ENCODE results near the gene COMP.

COMP gene

DNA sequence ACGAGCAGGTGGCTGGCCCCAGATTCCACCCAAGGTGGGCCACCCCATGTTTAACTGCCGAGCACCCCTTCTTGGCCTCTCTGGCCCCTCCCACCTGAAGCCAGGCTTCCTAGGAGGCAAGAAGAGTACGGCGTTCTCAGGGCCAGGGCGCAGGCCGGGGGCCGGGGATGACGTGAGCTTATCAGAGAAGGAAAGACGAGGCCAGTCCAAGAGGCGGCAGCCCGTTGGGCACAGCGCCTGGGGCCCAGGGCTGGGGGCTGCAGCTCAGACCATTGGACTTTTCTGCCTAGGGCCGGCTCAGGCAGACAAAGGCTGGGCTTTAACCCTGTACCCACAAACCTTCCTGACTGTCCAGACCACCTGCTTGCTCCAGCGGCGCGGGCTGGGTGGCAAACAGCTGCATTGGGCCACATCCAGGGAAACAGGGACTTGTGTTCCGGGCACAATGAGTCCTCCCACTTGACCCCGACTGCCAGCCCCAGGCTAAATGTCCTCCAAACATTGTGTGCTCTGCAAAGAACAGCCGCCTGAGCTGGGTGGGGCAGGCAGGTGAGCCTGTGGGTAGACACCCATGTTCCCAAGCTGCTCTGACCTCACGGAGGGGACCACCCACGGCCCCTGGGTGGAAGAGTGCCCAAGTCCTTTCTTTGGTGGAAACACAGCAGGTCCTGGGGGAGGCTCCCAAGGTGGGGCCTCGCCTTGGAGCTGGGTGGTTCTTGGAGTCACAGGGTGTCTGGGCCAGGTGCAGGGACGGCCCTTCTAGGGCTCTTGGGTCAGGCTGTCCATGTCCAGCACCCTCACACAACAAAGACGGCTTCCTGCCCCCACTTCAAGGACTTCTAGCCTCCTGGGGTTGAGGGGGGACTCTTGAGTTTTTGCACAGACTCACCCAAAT, 21.9 kb downstream of the COMP start:
- H3K4me3 Mint-ChIP-seq = no peak overlapping the region
- no peak overlapping the region for H3K27ac Mint-ChIP-seq
- H3K27me3 Mint-ChIP-seq = no peaks in the 10 kb centered on the region
- no peaks in the 10 kb centered on the region for H3K4me1 Mint-ChIP-seq
- H3K9me3 Mint-ChIP-seq = no peaks in the 10 kb centered on the region
- peaks cover 1% of the 10 kb centered on the region for H3K36me3 Mint-ChIP-seq

DNA sequence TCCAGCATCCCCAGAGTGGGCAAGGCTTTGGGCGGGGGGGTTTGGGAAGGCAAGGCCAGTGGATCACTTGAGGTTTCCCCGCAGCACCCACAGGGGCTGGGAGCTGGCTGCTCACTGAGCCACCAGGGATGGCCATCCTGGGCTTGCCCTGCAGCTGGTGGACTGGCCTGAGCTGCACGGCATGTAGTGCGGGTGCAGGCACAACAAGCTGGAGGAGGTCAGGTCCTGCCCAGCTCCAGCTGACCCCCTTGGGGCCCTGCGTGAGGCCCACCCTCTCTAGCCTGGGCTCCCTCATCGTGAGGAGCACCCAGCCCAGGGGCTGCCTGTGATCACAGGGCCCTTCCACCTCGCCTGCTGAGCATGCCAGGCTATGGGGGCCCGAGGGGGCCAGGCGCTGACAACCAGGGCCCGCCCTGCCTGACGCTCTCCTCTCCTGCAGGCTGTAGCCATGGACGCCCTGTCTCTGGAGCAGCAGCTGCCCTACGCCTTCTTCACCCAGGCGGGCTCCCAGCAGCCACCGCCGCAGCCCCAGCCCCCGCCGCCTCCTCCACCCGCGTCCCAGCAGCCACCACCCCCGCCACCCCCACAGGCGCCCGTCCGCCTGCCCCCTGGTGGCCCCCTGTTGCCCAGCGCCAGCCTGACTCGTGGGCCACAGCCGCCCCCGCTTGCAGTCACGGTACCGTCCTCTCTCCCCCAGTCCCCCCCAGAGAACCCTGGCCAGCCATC, 22.9 kb downstream of the COMP start:
- H3K36me3 Mint-ChIP-seq = peaks cover 1% of the 10 kb centered on the region
- no peaks in the 10 kb centered on the region for H3K4me1 Mint-ChIP-seq
- no peaks in the 10 kb centered on the region for H3K27me3 Mint-ChIP-seq
- H3K4me3 Mint-ChIP-seq = no peak overlapping the region
- H3K27ac Mint-ChIP-seq = no peak overlapping the region
- no peaks in the 10 kb centered on the region for H3K9me3 Mint-ChIP-seq

DNA sequence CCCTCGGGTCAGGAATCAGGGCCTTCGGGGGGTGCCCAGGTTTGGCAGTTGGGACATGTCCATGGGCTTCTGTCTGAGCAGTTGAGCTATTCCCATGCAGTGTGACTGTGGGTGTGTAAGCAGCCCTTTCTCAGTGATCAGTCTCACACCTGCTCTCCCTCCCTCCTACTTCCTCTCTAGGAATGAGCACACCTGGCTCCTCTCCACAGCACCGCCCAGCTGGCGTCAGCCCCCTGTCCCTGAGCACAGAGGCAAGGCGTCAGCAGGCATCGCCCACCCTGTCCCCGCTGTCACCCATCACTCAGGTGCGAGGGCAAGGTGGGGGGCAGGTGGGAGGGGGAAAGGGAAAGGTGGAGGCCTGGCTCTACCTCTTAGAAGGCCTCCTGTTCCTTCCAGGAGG, 25.9 kb downstream of the COMP start:
- Mint-ChIP-seq H3K4me3 (no peak overlapping the region), H3K27ac (no peak overlapping the region), H3K9me3 (no peaks in the 10 kb centered on the region), H3K36me3 (peaks cover 1% of the 10 kb centered on the region), H3K4me1 (no peaks in the 10 kb centered on the region), H3K27me3 (no peaks in the 10 kb centered on the region)

DNA sequence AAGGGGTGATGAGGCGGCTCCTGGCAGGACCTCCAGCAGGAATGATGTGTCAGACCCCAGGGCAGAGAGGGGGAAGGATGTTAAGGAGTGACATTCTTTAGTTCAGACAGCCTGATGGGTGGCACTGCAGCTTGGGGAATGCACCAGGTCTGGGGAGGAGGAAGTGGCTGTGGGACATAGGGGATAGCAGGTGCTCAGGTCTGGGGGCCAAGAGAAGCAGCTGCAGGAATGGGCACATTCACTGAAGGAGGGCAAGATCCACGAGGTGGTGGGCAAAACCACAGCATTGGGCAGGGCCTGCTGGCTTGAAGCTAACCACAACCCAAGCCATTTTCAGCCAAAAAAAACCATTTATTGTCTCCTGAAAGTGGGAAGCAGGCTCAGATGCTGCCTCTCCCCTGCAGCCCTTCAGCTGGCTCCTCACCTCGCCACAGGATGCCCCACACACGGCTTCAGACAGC, 26.5 kb downstream of the COMP start:
- Mint-ChIP-seq H3K4me1 (no peaks in the 10 kb centered on the region), H3K36me3 (peaks cover 1% of the 10 kb centered on the region), H3K4me3 (no peak overlapping the region), H3K9me3 (no peaks in the 10 kb centered on the region), H3K27ac (no peak overlapping the region), H3K27me3 (no peaks in the 10 kb centered on the region)

DNA sequence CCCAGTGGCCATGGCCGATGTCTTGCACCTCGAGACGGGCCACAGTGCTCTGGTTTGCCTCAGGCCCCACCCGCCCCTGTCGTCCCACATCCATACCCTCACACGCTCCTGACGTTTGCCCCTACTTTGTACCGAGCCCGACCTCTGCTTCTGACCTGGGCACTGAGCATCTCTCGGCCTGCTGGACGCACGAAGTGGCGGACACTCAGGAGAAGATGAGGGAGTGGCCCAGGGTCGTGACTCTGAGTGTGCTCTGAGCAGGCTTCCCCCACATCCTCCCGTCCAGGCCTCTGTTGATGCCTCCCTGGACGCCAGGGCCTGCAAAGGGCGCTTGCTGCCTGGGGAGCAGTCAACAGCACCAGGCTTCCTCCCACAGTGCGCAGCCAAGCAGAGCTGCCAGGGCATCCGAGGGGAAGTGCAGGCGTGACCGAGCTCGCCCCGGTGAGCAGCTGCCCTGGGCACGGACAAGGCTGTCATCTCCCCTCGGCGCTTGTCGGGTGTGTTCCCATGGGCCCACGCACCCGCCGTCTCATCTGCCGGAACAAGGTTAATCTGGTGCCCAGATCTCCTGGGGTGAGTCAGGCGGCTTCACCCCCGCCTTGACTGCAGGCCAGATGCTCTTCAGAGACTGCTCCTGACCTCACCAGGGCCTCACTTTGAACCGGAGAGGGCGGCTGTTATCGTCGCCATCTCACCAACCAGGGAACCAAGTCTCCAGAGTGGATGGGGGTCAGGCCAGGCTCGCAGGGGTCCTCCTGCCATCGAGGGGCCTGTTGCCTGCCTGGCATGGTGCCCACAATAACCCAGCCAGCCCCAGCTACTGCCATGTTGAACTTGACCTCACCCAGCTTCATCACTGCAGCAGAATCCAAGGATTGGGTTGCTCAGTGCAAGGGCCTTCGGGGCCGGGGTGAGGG, 27.2 kb downstream of the COMP start:
- no peak overlapping the region for H3K4me3 Mint-ChIP-seq
- peaks cover 1% of the 10 kb centered on the region for H3K36me3 Mint-ChIP-seq
- no peak overlapping the region for H3K27ac Mint-ChIP-seq
- H3K27me3 Mint-ChIP-seq = no peaks in the 10 kb centered on the region
- H3K9me3 Mint-ChIP-seq = no peaks in the 10 kb centered on the region
- no peaks in the 10 kb centered on the region for H3K4me1 Mint-ChIP-seq

DNA sequence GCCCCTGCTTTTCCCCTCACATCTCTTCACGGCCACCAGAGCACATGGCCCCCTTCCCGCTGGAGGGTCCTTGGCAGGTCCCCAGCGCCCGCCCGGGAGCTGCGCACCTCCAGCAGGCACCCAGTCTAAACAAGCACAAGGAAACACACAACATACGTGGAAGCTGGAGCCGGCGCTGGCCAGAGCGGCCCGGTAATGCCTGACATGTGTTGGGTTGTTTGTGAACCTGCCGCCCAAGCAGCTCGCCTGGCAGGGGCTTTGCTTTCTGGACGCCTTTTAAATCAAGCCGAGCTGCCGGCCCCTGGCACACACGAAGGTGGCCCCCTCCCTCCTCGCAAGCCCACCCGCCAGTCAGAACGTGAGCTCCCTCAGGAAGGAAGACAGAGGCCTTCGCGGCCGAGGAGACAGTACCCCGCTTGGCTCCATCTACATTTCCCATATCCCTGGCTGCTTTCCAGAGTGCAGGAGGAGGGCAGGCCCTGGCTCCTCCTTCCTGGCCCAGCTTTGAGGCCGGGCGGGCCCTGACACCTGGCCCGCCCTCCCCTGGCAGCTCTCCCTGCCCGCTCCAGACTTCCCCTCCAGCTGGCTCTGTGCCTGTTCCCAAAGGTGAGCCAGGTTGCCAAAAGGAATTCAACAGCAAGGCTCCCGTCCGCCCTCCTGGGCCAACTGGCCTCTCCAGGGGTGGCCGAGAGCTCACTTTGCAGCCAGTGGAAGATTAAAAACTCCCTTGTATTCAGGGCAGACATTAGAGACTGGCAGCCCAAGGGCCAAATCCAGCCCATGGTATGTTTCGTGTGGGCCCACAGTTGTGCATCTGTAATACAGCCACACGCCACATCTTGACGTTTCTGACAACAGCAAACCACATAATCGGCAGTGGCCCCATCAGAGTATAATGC, 28.7 kb downstream of the COMP start:
- no peak overlapping the region for H3K27ac Mint-ChIP-seq
- H3K4me3 Mint-ChIP-seq = no peak overlapping the region
- no peaks in the 10 kb centered on the region for H3K9me3 Mint-ChIP-seq
- H3K4me1 Mint-ChIP-seq = no peaks in the 10 kb centered on the region
- H3K36me3 Mint-ChIP-seq = peaks cover 1% of the 10 kb centered on the region
- no peaks in the 10 kb centered on the region for H3K27me3 Mint-ChIP-seq

DNA sequence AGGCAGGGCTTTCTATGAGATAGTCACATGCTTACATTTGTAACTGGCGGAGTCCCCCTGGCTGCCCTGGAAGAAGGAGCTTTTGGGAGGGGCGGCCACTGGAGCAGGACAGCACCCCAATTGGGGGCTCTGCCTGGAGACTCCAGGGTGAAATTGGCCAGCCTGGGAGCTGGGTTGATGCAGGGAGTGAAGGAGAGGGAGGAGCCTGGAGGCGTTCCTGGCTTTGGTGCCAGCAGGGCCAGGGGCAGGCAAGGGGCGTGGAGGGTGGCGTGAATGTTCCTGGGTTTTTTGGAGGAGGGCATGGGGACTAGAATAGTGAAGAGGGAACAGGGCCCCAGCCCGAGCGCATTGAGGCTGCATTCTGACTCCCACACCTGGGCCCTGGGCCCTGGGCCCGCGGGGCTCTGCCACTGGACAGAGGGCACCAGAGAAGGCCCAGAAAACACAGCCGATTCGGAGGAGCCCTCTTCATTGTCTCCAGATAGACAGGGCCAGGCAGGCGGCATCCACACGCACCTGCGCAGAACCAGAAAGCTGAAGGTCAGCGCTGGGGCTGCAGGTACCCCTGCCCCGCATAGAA, 29.5 kb downstream of the COMP start:
- Mint-ChIP-seq H3K9me3 (no peaks in the 10 kb centered on the region), H3K4me1 (no peaks in the 10 kb centered on the region), H3K27me3 (no peaks in the 10 kb centered on the region), H3K36me3 (no peaks in the 10 kb centered on the region), H3K4me3 (no peak overlapping the region), H3K27ac (no peak overlapping the region)

DNA sequence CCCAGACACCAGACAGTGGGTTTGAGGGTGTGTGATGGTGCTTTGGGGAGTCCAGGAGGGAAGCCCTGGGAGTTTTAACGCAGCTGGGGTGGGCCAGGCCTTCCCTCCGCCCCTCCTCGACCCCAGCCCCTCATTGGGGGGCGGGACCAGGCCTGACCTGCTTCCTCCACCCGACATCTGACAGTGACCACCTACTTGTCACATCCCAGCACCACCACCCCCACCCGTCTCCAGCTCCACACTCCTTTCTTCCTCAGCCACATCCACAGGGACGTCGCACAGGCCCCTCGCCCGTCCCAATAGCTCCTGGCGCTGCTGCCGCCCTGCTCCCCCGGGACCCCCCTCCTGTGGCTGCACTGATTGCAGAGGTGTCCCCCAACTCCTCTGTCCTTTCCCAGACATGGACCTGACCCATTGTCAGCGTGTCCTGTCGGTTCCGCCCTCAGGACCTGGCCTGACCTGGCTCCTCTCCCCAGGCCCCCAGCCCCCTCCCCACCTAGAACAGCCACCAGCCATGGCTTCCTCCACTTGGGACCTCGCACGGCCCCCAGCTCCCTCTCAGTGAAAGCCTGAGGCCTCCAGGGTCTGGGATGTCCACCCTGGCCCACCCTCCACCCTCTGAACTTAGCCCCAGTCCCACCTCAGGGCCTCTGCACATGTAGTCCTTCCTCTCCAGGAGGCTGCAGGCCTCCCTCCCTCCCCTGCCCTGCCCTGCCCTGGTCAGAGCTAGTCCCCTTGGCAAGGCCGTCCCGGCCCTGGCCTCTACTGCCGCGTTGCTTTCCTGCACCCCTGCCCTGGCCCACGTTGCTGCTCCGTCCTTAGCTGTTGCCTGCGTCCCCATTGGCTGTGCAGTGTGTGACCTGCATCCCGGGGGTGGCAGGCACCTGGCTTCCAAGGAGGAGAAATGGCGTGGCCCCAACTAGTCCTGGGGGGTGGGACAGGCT, 30.4 kb downstream of the COMP start:
- no peak overlapping the region for H3K4me3 Mint-ChIP-seq

DNA sequence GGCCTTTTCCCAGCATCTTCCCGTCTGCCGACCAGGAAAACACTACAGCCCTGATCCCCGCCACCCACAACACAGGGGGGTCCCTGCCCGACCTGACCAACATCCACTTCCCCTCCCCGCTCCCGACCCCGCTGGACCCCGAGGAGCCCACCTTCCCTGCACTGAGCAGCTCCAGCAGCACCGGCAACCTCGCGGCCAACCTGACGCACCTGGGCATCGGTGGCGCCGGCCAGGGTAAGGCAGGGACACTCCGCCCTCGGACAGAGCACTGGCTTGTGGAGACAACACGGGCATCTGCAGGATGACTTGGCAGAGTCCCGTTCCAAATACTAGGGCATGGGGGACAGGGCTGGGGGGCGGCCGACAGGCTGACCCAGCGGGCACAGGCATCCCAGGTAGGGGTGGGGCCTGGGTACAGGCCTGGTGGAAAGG, 31.1 kb downstream of the COMP start:
- no peaks in the 10 kb centered on the region for H3K27me3 Mint-ChIP-seq
- H3K36me3 Mint-ChIP-seq = no peaks in the 10 kb centered on the region
- H3K4me3 Mint-ChIP-seq = no peak overlapping the region
- H3K27ac Mint-ChIP-seq = no peak overlapping the region
- H3K4me1 Mint-ChIP-seq = no peaks in the 10 kb centered on the region
- no peaks in the 10 kb centered on the region for H3K9me3 Mint-ChIP-seq

More for the DNA sequence above, 30.4 kb downstream of the COMP start:
- Mint-ChIP-seq H3K4me1 (no peaks in the 10 kb centered on the region), H3K27ac (no peak overlapping the region), H3K9me3 (no peaks in the 10 kb centered on the region), H3K36me3 (no peaks in the 10 kb centered on the region), H3K27me3 (no peaks in the 10 kb centered on the region)

DNA sequence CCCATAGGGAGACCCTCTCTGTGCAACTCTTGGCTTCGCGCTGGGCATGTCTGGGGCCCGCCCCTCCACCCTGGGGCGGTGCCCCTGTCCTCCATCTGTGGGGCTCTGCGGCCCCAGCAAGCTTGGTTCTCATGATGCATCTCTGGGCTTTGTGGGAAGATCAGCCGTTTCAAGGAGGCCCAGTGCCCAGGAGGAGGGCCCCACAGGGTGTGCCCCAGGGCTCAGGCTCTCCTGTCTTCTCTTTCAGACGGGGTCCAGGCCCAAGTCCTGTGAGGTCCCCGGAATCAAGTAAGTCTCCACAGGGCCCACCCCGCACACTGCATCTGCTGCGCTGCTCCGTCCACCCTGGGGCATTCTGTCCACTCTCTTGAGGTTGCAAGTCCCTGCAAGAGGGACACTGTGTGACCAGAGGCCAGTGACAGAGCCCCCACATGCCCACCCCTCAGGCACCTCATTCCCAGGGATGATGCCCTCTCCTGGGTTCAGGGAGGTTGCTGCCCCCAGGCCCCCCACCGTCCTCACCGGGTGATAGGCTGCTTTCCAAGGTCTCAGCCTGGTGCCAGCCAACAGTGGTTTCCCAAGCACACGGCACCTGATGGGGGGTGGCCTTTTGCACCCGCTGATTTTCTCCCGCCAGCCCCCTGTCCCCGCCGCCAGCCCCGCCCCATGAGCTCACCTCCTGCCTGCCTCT, 31.7 kb downstream of the COMP start:
- Mint-ChIP-seq H3K4me1 (no peaks in the 10 kb centered on the region), H3K4me3 (no peak overlapping the region), H3K36me3 (no peaks in the 10 kb centered on the region), H3K27me3 (no peaks in the 10 kb centered on the region), H3K9me3 (no peaks in the 10 kb centered on the region), H3K27ac (no peak overlapping the region)

DNA sequence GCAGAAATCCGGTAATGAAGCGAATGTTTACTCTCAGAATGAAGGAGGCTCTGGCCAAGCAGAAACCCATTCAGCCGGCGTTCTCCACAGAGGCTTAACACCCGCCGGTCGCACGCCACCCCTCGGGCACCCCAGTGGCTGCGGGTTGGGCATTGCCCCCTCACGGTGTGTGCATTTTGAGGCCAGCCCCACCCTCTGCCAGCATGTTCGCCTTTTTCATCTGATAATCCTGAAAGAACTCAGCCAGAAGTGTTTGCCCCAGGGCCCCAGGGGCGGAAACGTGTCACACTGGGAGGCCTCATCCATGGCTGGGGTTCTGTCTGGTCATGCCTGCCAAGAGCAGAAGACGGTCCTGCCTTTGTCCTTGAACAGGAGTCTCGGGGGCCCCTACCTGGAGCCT, 34.2 kb downstream of the COMP start:
- no peaks in the 10 kb centered on the region for H3K27me3 Mint-ChIP-seq
- peaks cover 3% of the 10 kb centered on the region for H3K36me3 Mint-ChIP-seq
- no peaks in the 10 kb centered on the region for H3K4me1 Mint-ChIP-seq
- H3K27ac Mint-ChIP-seq = no peak overlapping the region
- H3K9me3 Mint-ChIP-seq = no peaks in the 10 kb centered on the region
- no peak overlapping the region for H3K4me3 Mint-ChIP-seq

DNA sequence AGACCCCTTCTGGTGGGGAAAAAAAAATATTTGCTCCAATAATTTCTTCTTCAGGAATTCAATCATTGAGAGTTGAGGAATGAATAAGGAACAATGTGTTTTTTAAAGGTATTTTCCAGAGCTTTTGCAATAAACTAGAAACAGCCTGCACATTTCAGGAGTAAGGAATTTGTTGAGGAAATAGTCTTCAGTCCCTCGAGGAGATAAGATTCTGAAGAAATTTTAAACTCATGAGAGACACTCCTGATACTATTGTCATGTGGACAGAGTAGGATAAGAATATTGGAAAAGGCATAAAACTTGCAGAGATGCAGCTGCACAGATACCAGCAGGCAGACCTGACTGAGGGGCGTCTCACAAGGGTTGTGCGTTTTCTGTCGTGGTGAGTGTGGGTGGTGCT, 36.6 kb downstream of the COMP start:
- Mint-ChIP-seq H3K36me3 (peaks cover 3% of the 10 kb centered on the region), H3K27me3 (no peaks in the 10 kb centered on the region), H3K9me3 (no peaks in the 10 kb centered on the region), H3K27ac (no peak overlapping the region), H3K4me3 (no peak overlapping the region), H3K4me1 (no peaks in the 10 kb centered on the region)

DNA sequence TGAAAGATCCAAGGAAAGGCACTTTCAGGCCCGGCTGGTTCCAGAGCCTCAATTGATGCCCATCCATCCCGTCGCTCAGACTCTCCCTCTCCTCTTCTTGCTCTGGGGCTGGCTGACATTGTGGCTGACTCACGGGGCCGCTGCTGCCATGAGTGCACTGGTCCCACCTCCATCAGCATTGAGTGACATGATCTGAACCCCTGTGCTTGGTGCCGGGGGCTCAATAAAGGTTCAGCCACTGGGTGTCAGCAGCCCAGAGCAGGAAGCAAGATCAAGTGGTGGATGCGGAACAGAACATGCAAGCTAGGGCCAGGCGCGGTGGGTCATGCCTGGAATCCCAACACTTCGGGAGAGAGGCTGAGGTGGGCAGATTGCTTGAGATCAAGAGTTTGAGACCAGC, 39.5 kb downstream of the COMP start:
- peaks cover 3% of the 10 kb centered on the region for H3K36me3 Mint-ChIP-seq
- H3K4me1 Mint-ChIP-seq = no peaks in the 10 kb centered on the region
- H3K27ac Mint-ChIP-seq = no peak overlapping the region
- H3K4me3 Mint-ChIP-seq = no peak overlapping the region
- no peaks in the 10 kb centered on the region for H3K27me3 Mint-ChIP-seq
- no peaks in the 10 kb centered on the region for H3K9me3 Mint-ChIP-seq
